A549 (cell line): Measurements from ENCODE around the gene ZBED1.

Experiments used
- FOSL2 ChIP-seq, 2 experiments: fragments of 450-650 bp in 1 of 2; fragments of >200 bp in 1 of 2; sonication (Bioruptor Twin) in 1 of 2; formaldehyde crosslinking; IDR thresholded peaks; 2 replicates each; pipeline versions ENCODE4 v1.5.0 to v1.6.1; 2016 to 2020; ENCODE audit warnings: mild to moderate bottlenecking in 1 of 2, moderate library complexity in 1 of 2
- JUNB ChIP-seq: fragments of >200 bp; sonication (Bioruptor Twin); formaldehyde crosslinking; IDR thresholded peaks from 2 replicates; pipeline ENCODE4 v1.6.1; 2016
- POLR2A ChIP-seq: IDR thresholded peaks from 2 replicates; pipeline ENCODE4 v1.6.1; 2012; ENCODE audit warnings: mild to moderate bottlenecking, low read length
- SREBF2 ChIP-seq: fragments of 450-650 bp; IDR thresholded peaks from 2 replicates; pipeline ENCODE4 v1.6.1; 2014; ENCODE audit warnings: mild to moderate bottlenecking, moderate library complexity
- TF ChIP-seq, protein P1 (sequence below): fragments of >200 bp; sonication (Bioruptor Twin); formaldehyde crosslinking; IDR thresholded peaks from 3 replicates; pipeline ENCODE4 v1.5.1; 2016

DNA sequence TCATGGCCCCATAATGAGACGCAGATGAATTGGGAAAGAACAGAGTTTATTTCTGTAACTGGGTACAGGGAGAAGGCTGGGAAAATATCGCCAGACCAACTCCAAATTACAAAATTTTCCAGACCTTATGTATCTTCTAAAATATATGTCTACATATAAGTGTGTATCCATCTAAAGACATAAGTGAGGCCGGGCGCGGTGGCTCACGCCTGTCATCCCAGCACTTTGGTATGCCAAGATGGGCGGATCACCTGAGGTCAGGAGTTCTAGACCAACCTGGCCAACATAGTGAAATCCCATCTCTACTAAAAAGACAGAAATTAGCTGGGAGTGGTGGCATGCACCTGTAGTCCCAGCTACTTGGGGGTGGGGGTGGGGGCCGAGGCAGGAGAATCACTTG, 11.7 kb upstream of the ZBED1 start:
- TF ChIP-seq POLR2A (no peak), JUNB (no peak), FOSL2 (IDR thresholded peaks at IDR 0.05) (no peak), FOSL2 (CRISPR knock-in tag; IDR thresholded peaks at IDR 0.05) (no peak), SREBF2 (no peak)
- TF ChIP-seq, protein P1, sequence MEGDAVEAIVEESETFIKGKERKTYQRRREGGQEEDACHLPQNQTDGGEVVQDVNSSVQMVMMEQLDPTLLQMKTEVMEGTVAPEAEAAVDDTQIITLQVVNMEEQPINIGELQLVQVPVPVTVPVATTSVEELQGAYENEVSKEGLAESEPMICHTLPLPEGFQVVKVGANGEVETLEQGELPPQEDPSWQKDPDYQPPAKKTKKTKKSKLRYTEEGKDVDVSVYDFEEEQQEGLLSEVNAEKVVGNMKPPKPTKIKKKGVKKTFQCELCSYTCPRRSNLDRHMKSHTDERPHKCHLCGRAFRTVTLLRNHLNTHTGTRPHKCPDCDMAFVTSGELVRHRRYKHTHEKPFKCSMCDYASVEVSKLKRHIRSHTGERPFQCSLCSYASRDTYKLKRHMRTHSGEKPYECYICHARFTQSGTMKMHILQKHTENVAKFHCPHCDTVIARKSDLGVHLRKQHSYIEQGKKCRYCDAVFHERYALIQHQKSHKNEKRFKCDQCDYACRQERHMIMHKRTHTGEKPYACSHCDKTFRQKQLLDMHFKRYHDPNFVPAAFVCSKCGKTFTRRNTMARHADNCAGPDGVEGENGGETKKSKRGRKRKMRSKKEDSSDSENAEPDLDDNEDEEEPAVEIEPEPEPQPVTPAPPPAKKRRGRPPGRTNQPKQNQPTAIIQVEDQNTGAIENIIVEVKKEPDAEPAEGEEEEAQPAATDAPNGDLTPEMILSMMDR, result no peak
